A673 (cell line): ENCODE data around the gene ASAP2. TPM values are rescaled to one million over a fixed set of nuclear protein-coding genes. Genes with fewer than 3 reads are reported as not detected.

Source experiments
- BruUV-seq: library from RNA; stranded (reverse); fragments of 400-500 nt; replicated peaks from 2 replicates; lab custom pipeline; 2021; lab: Mats Ljungman, UMichigan
- CTCF ChIA-PET: fragments of 300-600 bp; sonication (Branson Sonifier 250); formaldehyde crosslinking; loops from one replicate; lab custom pipeline; 2022; ENCODE audit warnings: antibody characterized with exemption; lab: Charles Lee
- POLR2A ChIA-PET: fragments of 300-600 bp; sonication (Branson Sonifier 250); formaldehyde crosslinking; loops from one replicate; lab custom pipeline; 2022; ENCODE audit warnings: antibody characterized with exemption; ENCODE audit not compliant: low non-redundant PET; lab: Charles Lee
- DNase-seq: peaks from one replicate; pipeline ENCODE4 v3.0.0-alpha.2; 2015; ENCODE audit warnings: low spot score
- H3K27ac ChIP-seq: fragments of 200-600 bp; sonication (generic); 2 replicates; pipeline ENCODE4 v1.5.1; 2016; ENCODE audit warnings: mixed run types, low read depth, mild to moderate bottlenecking, mixed read lengths, antibody characterized with exemption, low read length; ENCODE audit not compliant: poor library complexity, severe bottlenecking
- H3K27me3 ChIP-seq: fragments of 200-600 bp; sonication (generic); replicated peaks from 2 replicates; pipeline ENCODE4 v1.6.1; 2017; ENCODE audit warnings: mixed run types, low read depth, mild to moderate bottlenecking, mixed read lengths, antibody characterized with exemption, low read length; ENCODE audit not compliant: insufficient read depth, poor library complexity
- H3K36me3 ChIP-seq: fragments of 200-600 bp; sonication (generic); 2 replicates; pipeline ENCODE4 v1.6.1; 2016; ENCODE audit warnings: mixed run types, mild to moderate bottlenecking, mixed read lengths, antibody characterized with exemption, low read length; ENCODE audit not compliant: insufficient read depth, poor library complexity, severe bottlenecking
- H3K4me1 ChIP-seq: fragments of 200-600 bp; sonication (generic); 2 replicates; pipeline ENCODE4 v1.6.1; 2017; ENCODE audit warnings: mixed run types, mild to moderate bottlenecking, mixed read lengths, antibody characterized with exemption, low read length; ENCODE audit not compliant: insufficient read depth, poor library complexity, severe bottlenecking
- H3K4me3 ChIP-seq: fragments of 200-600 bp; sonication (generic); 2 replicates; pipeline ENCODE4 v1.5.1; 2016; ENCODE audit warnings: low read depth, mixed run types, mild to moderate bottlenecking, mixed read lengths, low read length; ENCODE audit not compliant: poor library complexity, severe bottlenecking
- H3K9me3 ChIP-seq: fragments of 200-600 bp; sonication (generic); 2 replicates; pipeline ENCODE4 v1.6.1; 2016; ENCODE audit warnings: mixed run types, low read depth, mild to moderate bottlenecking, mixed read lengths, antibody characterized with exemption, low read length; ENCODE audit not compliant: poor library complexity, severe bottlenecking
- EZH2 ChIP-seq: fragments of 200-600 bp; sonication (generic); IDR thresholded peaks from 2 replicates; pipeline ENCODE4 v1.6.1; 2017; ENCODE audit warnings: borderline replicate concordance, low read depth, mild to moderate bottlenecking, mixed read lengths, antibody characterized with exemption, low read length; ENCODE audit not compliant: poor library complexity, severe bottlenecking
- intact Hi-C: fragments of 100-400 bp; cut with micrococcal nuclease; formaldehyde crosslinking; loops from one replicate; pipeline ENCODE4 v1.10.0; 2022; ENCODE audit not compliant: unreplicated experiment
- total RNA-seq: library from RNA; stranded (reverse); gene quantifications from 2 replicates; pipeline ENCODE4 v1.2.3, GENCODE V29; 2021
- TF ChIP-seq, protein P1 (sequence below): fragments of 300-800, 200-600 bp; sonication (generic); conservative IDR thresholded peaks from 2 replicates; pipeline ENCODE4 v1.5.1; 2017; ENCODE audit warnings: low read depth, mild to moderate bottlenecking, antibody characterized with exemption, low read length, moderate library complexity, mixed read lengths

ASAP2 gene
- total RNA-seq, 1 experiment from 2014 or later: 46.8 TPM

DNA sequence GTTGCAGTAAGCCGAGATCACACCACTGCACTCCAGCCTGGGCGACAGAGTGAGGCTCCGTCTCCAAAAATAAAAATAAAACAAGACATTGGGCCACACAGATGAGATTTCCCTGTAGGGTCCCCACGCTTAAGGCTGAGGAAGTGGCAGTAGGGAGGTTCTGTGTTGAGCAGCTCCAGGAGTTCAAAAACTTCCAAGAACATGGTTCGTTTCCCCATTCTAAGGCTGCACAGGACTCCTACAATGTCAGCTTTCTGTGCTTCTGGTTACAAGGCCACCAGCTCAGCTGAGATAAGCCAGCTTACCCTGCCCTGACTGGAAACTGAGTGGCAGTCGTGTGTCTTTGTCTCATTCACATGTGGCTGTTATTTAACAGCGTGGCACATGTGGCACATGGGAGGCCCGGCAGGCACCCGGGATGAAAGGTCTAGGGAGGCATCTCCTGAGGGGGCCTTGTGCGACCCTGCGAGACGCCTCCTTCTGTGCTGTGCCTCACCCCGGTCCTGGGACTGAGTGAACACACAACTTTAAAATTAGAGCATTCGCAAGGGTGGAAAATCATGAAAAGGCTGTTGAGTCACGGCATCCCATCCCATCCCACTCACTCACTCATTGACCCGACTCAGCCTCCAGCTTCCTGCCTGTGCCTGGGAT, 209.0 kb downstream of the ASAP2 start:
- no peak overlapping the region for H3K27ac ChIP-seq
- CTCF ChIA-PET: no interaction called here
- no peaks in the 10 kb centered on the region for H3K4me1 ChIP-seq
- no peaks in the 10 kb centered on the region for H3K27me3 ChIP-seq
- POLR2A ChIA-PET: no interaction called here
- intact Hi-C loops: no loop called here
- no peak for DNase-seq
- H3K36me3 ChIP-seq: peaks cover 19% of the 10 kb centered on the region
- no peaks in the 10 kb centered on the region for H3K9me3 ChIP-seq
- TF ChIP-seq, protein P1, sequence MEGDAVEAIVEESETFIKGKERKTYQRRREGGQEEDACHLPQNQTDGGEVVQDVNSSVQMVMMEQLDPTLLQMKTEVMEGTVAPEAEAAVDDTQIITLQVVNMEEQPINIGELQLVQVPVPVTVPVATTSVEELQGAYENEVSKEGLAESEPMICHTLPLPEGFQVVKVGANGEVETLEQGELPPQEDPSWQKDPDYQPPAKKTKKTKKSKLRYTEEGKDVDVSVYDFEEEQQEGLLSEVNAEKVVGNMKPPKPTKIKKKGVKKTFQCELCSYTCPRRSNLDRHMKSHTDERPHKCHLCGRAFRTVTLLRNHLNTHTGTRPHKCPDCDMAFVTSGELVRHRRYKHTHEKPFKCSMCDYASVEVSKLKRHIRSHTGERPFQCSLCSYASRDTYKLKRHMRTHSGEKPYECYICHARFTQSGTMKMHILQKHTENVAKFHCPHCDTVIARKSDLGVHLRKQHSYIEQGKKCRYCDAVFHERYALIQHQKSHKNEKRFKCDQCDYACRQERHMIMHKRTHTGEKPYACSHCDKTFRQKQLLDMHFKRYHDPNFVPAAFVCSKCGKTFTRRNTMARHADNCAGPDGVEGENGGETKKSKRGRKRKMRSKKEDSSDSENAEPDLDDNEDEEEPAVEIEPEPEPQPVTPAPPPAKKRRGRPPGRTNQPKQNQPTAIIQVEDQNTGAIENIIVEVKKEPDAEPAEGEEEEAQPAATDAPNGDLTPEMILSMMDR: no peak
- TF ChIP-seq EZH2: no peak
- no peak overlapping the region for H3K4me3 ChIP-seq
- no TSS peak for BruUV-seq

DNA sequence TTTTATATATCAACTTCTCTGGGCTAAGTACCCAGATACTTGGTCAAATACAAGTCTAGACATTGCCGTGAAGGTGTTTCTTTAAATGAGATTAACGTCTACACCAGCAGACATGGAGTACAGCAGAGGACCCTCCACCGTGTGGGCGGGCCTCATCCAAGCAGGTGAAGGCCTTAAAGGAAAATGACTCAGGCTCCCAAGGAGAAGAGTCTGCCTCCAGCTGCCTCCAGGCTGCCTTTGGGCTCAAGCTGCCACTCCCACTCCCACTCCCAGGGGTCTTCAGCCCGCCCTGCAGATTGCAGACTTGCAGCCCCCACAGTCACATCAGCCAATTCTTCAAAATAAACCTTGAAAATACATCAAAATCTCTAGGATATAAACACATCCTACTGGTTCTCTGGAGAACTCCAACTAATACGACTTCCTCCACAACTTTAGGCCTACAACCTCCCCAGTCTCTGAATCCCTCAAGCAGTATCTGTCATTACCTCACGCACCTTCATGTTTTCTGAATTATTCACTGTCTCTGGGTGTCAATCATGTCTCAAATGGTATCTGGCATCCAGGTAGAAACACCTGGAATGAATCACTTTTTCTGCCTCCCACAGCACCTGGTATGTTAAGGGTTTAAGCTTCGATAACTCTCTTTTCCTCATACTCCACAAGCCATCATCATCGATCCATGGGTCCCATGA, 209.8 kb downstream of the ASAP2 start:
- POLR2A ChIA-PET: no interaction called here
- intact Hi-C loops: no loop called here
- CTCF ChIA-PET: no interaction called here
- H3K36me3 ChIP-seq: peaks cover 13% of the 10 kb centered on the region
- H3K4me3 ChIP-seq: no peak overlapping the region
- no peaks in the 10 kb centered on the region for H3K9me3 ChIP-seq
- no TSS peak for BruUV-seq
- no peak overlapping the region for H3K27ac ChIP-seq
- H3K27me3 ChIP-seq: no peaks in the 10 kb centered on the region
- TF ChIP-seq EZH2: no peak
- TF ChIP-seq, protein P1: no peak
- H3K4me1 ChIP-seq: no peaks in the 10 kb centered on the region
- no peak for DNase-seq

DNA sequence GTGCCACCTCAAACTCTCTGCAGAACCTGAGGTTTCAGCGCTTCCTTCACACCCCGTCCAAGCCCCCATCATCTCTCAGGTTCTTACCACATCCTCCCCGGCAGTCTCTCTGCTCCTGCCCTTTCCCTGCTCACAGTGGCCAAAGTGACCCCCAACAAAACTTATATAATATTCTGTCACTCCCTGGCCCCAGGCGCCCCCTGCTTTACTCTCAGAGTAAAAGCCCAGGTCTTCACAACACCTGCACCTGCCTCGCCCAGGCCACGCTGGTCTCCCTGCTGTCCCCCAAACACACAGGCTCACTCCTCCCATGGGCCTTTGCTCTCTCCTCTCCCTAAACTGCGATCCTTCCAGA, 210.3 kb downstream of the ASAP2 start:
- Histone ChIP-seq H3K27me3 (no peaks in the 10 kb centered on the region), H3K9me3 (no peaks in the 10 kb centered on the region), H3K4me1 (peaks cover 4% of the 10 kb centered on the region), H3K36me3 (peaks cover 10% of the 10 kb centered on the region), H3K4me3 (no peak overlapping the region), H3K27ac (no peak overlapping the region)
- no TSS peak for BruUV-seq
- intact Hi-C loops: no loop called here
- CTCF ChIA-PET: no interaction called here
- POLR2A ChIA-PET: no interaction called here
- TF ChIP-seq EZH2: no peak
- TF ChIP-seq, protein P1: no peak
- DNase-seq: no peak
